ENCODE results near the gene HEMK1. TPM values are rescaled to one million over a fixed set of nuclear protein-coding genes. Genes with fewer than 3 reads are reported as not detected.

HEMK1 gene
- total RNA-seq, 2 donors from 2014 or later = 6.7 to 9.6 TPM

- ATAC-seq (peak; percentile 11), DNase-seq (peak; percentile 52 to 59 (median 58))
- Histone ChIP-seq H3K9me3 (no peaks in the 10 kb centered on the region), H3K4me1 (peaks cover 54% of the 10 kb centered on the region), H3K36me3 (replicated peaks in 1 of 2; ENCODE audit: insufficient read depth in 1 of 2, low read depth in 2 of 2) (no peaks in the 10 kb centered on the region), H3K27ac (peak within 1 kb of the TSS; percentile 87 to 96 (median 94)), H3K4me3 (peak within 1 kb of the TSS; percentile 66 to 90), H3K27me3 (no peaks in the 10 kb centered on the region)
- TF ChIP-seq, protein P1, sequence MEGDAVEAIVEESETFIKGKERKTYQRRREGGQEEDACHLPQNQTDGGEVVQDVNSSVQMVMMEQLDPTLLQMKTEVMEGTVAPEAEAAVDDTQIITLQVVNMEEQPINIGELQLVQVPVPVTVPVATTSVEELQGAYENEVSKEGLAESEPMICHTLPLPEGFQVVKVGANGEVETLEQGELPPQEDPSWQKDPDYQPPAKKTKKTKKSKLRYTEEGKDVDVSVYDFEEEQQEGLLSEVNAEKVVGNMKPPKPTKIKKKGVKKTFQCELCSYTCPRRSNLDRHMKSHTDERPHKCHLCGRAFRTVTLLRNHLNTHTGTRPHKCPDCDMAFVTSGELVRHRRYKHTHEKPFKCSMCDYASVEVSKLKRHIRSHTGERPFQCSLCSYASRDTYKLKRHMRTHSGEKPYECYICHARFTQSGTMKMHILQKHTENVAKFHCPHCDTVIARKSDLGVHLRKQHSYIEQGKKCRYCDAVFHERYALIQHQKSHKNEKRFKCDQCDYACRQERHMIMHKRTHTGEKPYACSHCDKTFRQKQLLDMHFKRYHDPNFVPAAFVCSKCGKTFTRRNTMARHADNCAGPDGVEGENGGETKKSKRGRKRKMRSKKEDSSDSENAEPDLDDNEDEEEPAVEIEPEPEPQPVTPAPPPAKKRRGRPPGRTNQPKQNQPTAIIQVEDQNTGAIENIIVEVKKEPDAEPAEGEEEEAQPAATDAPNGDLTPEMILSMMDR (IDR thresholded peaks at IDR 0.05) = peak in 1 of 7 experiments; percentile 16
- peak; percentile 16 to 49 (median 45) for TF ChIP-seq POLR2A (IDR thresholded peaks at IDR 0.05)
- 0% methylated on average over 2 to 53 of the region's 58 CpGs for WGBS, 2 donors
- intact Hi-C loops (cut with DNase I) = no loop called here
Observed at GRCh38 chr3:50617096-50617791, 47.9 kb downstream of the HEMK1 start, which contains the start of gene MAPKAPK3. MAPKAPK3 (plus strand) TSS chr3:50617151; CDS start chr3:50617566, 415 bp downstream.

DNA sequence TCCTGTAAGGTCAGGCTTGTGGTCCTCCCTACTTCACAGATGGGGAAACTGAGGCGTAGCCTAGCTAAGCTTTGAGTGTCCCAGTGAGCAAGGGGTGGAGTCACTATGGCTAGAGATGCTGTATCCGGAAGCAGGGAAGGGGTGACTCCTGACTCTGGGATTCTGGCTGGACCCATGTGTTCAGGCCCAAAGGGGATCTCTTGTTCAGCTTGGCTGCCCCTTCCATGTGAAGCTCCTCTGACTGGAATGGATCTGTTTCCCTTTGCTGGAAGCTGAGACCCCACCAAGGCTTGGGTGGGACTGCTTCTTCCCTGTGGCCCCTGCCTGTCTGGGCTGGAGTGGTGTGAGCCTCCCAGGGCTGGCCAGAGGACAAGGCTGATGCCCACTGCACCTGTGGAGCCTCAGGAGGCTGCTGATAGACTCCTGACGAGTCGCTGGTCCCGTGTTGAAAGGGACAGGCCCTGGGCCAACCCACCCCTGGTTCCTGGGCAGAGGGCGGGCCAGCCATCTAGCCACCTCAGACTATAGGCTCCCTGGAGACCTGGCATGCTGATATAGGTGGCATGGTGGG is 48.7 kb downstream of the HEMK1 start:
- no peak for TF ChIP-seq POLR2A (IDR thresholded peaks at IDR 0.05)
- TF ChIP-seq, protein P1 (IDR thresholded peaks at IDR 0.05) = no peak
- ATAC-seq (no peak), DNase-seq (no peak)
- Histone ChIP-seq H3K27me3 (no peaks in the 10 kb centered on the region), H3K36me3 (replicated peaks in 1 of 2; ENCODE audit: insufficient read depth in 1 of 2, low read depth in 2 of 2) (no peaks in the 10 kb centered on the region), H3K27ac (peak overlapping the region; percentile 87 to 96 (median 94)), H3K9me3 (no peaks in the 10 kb centered on the region), H3K4me1 (peaks cover 47% of the 10 kb centered on the region), H3K4me3 (peak overlapping the region; percentile 66 to 90)
- 15 to 42% methylated on average over 2 to 6 of the region's 6 CpGs for WGBS, 2 donors
- intact Hi-C loops (cut with DNase I) = no loop called here

GRCh38 chr3:50620420-50620819 is 51.1 kb downstream of the HEMK1 start:
- H3K27ac ChIP-seq = peak overlapping the region in 1 of 4 donors; percentile 29
- no peak overlapping the region for H3K4me3 ChIP-seq
- H3K36me3 ChIP-seq (replicated peaks in 1 of 2; ENCODE audit: insufficient read depth in 1 of 2, low read depth in 2 of 2) = no peaks in the 10 kb centered on the region
- intact Hi-C loops (cut with DNase I) = no loop called here
- DNase-seq (peak in 1 of 4 donors; percentile 56), ATAC-seq (no peak)
- no peak for TF ChIP-seq POLR2A (IDR thresholded peaks at IDR 0.05)
- TF ChIP-seq, protein P1 (IDR thresholded peaks at IDR 0.05) = no peak
- 85 to 91% methylated on average over 1 of the region's 1 CpG for WGBS, 2 donors
- H3K9me3 ChIP-seq = no peaks in the 10 kb centered on the region
- H3K27me3 ChIP-seq = no peaks in the 10 kb centered on the region
- peaks cover 53% of the 10 kb centered on the region for H3K4me1 ChIP-seq

DNA sequence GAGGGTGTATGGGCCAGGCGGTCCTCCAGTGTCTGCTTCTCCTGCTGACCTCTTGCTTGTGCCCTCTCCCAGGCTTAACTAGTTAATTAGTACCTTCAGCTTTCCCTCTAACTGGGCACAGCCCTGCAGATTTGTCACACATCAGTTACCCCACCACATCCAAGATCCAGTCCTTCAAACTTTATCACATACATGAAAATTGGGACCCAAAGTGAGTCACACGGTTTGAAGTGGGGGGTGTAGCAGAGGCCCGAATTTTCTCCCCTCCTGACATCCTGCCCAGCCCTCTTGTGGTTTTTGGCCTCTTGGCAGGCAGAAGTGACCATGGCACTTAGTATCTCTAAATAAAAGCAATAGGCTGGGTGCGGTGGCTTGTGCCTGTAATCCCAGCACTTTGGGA is 51.5 kb downstream of the HEMK1 start:
- Histone ChIP-seq H3K9me3 (no peaks in the 10 kb centered on the region), H3K4me1 (peaks cover 53% of the 10 kb centered on the region), H3K36me3 (replicated peaks in 1 of 2; ENCODE audit: insufficient read depth in 1 of 2, low read depth in 2 of 2) (no peaks in the 10 kb centered on the region), H3K4me3 (no peak overlapping the region), H3K27me3 (no peaks in the 10 kb centered on the region), H3K27ac (peak overlapping the region in 1 of 4 donors; percentile 29)
- 53 to 57% methylated on average over 3 to 4 of the region's 4 CpGs for WGBS, 2 donors
- no peak for DNase-seq
- intact Hi-C loops (cut with DNase I) = no loop called here
- TF ChIP-seq POLR2A (IDR thresholded peaks at IDR 0.05) = no peak
- TF ChIP-seq, protein P1 (IDR thresholded peaks at IDR 0.05) = no peak
- no peak for ATAC-seq

All from body of pancreas (tissue), 4 donors.